Kidney epithelial cell (primary cell): ENCODE data around the gene MPL. TPM values are rescaled to one million over a fixed set of nuclear protein-coding genes. Genes with fewer than 3 reads are reported as not detected.

Experiments used
- DNase-seq: peaks from one replicate; pipeline ENCODE4 v3.0.0-alpha.2; 2010; ENCODE audit warnings: low read depth
- H3K27me3 ChIP-seq: 2 replicates; pipeline ENCODE4 v1.6.0; 2011; ENCODE audit warnings: low read length; ENCODE audit not compliant: control insufficient read depth, insufficient read depth
- H3K36me3 ChIP-seq: 2 replicates; pipeline ENCODE4 v1.5.1; 2011; ENCODE audit warnings: low read length; ENCODE audit not compliant: control insufficient read depth, insufficient read depth
- H3K4me3 ChIP-seq: 2 replicates; pipeline ENCODE4 v1.5.1; 2011; ENCODE audit warnings: low read depth, mild to moderate bottlenecking, control low read depth, low read length
- total RNA-seq: library from RNA; depleted of rRNA; stranded (reverse); fragments of >200 nt; gene quantifications from 2 replicates; pipeline ENCODE4 v1.2.3, GENCODE V29; 2015
- TF ChIP-seq, protein P1 (sequence below): IDR thresholded peaks from 2 replicates; pipeline ENCODE4 v1.5.1; 2011; ENCODE audit warnings: mild to moderate bottlenecking, moderate library complexity, low read length, control low read depth, inconsistent platforms; ENCODE audit not compliant: insufficient read depth, poor library complexity, severe bottlenecking

MPL gene
- total RNA-seq, 1 donor from 2014 or later = not detected

- H3K27me3 ChIP-seq = no peaks in the 10 kb centered on the region
- no peak for DNase-seq
- H3K4me3 ChIP-seq = no peak overlapping the region
- TF ChIP-seq, protein P1, sequence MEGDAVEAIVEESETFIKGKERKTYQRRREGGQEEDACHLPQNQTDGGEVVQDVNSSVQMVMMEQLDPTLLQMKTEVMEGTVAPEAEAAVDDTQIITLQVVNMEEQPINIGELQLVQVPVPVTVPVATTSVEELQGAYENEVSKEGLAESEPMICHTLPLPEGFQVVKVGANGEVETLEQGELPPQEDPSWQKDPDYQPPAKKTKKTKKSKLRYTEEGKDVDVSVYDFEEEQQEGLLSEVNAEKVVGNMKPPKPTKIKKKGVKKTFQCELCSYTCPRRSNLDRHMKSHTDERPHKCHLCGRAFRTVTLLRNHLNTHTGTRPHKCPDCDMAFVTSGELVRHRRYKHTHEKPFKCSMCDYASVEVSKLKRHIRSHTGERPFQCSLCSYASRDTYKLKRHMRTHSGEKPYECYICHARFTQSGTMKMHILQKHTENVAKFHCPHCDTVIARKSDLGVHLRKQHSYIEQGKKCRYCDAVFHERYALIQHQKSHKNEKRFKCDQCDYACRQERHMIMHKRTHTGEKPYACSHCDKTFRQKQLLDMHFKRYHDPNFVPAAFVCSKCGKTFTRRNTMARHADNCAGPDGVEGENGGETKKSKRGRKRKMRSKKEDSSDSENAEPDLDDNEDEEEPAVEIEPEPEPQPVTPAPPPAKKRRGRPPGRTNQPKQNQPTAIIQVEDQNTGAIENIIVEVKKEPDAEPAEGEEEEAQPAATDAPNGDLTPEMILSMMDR = no peak
- H3K36me3 ChIP-seq = no peaks in the 10 kb centered on the region
Observed at GRCh38 chr1:43334453-43335205, 3.0 kb upstream of the MPL start.

DNA sequence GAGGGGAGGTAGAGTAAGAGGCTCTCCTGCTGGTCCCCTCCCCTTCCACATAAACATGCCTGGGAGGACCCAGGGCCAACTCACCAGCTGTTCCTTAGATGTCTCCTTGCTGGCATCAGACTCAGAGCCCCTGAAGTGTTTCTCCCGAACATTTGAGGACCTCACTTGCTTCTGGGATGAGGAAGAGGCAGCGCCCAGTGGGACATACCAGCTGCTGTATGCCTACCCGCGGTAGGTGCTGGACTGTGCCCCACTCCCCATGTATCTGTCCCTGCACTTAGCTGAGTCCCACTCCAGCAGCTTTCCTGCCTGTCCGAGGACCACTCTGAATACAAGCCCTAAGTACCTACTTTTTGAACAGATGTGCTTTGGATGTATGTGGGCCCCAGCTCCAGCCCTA, 383 bp downstream of the MPL start:
- Histone ChIP-seq H3K36me3 (no peaks in the 10 kb centered on the region), H3K27me3 (no peaks in the 10 kb centered on the region), H3K4me3 (no peak overlapping the region)
- DNase-seq = no peak
- TF ChIP-seq, protein P1 = no peak

- no peaks in the 10 kb centered on the region for H3K36me3 ChIP-seq
- TF ChIP-seq, protein P1 = no peak
- DNase-seq = no peak
- H3K4me3 ChIP-seq = no peak overlapping the region
- H3K27me3 ChIP-seq = no peaks in the 10 kb centered on the region
Observed at GRCh38 chr1:43339584-43340232, 2.1 kb downstream of the MPL start.

DNA sequence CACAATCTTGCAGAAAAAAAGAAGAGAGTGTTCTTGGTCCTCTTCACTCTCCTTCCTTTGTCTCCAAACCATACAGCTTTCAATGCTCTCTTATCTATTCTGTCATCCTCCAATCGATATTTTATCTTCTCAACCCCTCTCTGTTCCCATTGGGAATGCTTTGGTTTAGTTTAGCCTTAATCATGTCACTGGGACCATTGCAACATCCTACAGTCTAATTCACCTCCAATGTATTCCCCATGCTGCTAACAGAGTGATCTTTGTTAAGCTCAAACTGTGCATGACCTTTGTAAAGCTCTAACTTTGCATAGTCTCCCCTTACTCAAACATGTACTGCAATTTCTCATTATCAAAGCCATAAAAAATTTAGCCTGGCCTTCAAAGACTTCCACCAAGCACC, 2.9 kb downstream of the MPL start:
- TF ChIP-seq, protein P1 = no peak
- DNase-seq = no peak
- no peak overlapping the region for H3K4me3 ChIP-seq
- H3K27me3 ChIP-seq = no peaks in the 10 kb centered on the region
- H3K36me3 ChIP-seq = no peaks in the 10 kb centered on the region

GRCh38 chr1:43344267-43344850, 6.7 kb downstream of the MPL start:
- Histone ChIP-seq H3K27me3 (no peaks in the 10 kb centered on the region), H3K4me3 (no peak overlapping the region), H3K36me3 (no peaks in the 10 kb centered on the region)
- TF ChIP-seq, protein P1 = no peak
- no peak for DNase-seq
